SW480 (cell line): Measurements from ENCODE around the gene TRIM66.

Experiments used
- DNase-seq: peaks from one replicate; pipeline ENCODE4 v3.0.0-alpha.2; 2016; ENCODE audit warnings: low spot score

TRIM66 gene

DNA sequence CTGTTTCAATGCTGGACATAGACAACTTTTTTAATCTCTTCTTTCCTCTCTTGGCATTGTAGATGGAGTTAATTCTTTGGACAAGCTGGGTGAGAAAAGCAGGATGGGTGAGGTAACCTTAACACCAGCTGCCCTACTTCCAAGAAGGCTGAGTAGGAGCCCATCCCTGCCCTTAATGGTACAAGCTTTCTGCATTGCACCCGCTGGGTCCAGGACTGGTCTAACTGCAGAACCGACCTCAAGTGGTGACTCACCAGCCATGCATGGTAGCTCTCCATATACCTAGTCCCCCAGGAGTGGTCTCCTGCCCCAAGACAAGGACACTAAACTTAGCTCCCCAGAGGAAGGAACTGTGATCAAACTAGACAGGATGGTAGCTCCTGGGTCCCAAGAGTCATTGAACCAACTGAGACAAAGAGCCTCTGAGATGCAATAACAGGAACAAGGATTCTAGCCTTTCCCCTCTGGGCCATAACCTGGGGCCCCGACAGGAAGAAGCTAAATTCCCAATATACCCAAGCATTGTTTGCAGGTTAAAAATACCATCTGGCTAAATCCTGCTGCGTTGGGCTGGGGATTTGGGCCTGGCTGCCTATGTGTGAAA lies 32.3 kb upstream of the TRIM66 start:
- DNase-seq: no peak

GRCh38 chr11:8713760-8714454 lies 31.4 kb upstream of the TRIM66 start:
- no peak for DNase-seq

GRCh38 chr11:8712506-8712905 lies 30.0 kb upstream of the TRIM66 start:
- DNase-seq: no peak

GRCh38 chr11:8711895-8712442 lies 29.5 kb upstream of the TRIM66 start:
- no peak for DNase-seq

DNA sequence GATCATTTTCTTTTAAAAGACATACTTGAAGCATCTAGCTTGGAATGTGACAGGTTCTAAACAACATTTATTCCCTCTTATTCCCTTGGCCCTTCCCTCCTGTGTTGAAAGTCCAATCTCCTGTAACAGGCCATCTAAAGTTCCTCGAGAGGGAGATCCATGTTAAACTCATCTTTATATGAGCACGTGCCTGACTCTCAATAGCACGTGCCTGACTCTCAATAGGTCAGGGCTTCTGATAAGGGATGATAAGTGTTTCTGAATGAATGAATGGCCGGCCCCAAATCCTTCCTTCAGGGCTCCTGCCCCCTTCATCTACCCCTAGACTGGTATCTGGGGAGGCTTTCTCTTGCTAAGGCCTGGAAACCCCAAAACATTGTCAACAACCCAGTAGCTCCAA lies 27.3 kb upstream of the TRIM66 start:
- no peak for DNase-seq

- DNase-seq: no peak
Observed at GRCh38 chr11:8709002-8709672, 26.7 kb upstream of the TRIM66 start.

GRCh38 chr11:8707541-8708191 lies 25.2 kb upstream of the TRIM66 start:
- DNase-seq: no peak

GRCh38 chr11:8706673-8707432 lies 24.4 kb upstream of the TRIM66 start:
- no peak for DNase-seq

GRCh38 chr11:8705146-8705545 lies 22.7 kb upstream of the TRIM66 start:
- no peak for DNase-seq

GRCh38 chr11:8704136-8704535 lies 21.7 kb upstream of the TRIM66 start:
- no peak for DNase-seq

DNA sequence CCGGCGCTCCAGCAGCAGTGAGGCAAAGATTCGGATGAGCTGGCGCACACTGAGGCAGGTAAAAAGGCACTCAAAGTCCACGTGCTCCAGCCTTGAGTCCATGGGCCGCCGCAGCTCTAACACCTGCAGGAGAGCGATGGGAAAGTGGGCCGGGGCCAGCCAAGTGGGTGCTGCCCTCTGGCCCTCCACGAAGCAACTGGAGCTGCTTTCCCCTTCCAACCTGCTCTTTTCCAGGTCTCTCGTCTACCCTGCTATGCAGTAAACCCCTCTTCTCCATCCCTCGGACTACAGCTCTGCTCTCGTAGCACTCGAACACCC lies 20.1 kb upstream of the TRIM66 start:
- no peak for DNase-seq

DNA sequence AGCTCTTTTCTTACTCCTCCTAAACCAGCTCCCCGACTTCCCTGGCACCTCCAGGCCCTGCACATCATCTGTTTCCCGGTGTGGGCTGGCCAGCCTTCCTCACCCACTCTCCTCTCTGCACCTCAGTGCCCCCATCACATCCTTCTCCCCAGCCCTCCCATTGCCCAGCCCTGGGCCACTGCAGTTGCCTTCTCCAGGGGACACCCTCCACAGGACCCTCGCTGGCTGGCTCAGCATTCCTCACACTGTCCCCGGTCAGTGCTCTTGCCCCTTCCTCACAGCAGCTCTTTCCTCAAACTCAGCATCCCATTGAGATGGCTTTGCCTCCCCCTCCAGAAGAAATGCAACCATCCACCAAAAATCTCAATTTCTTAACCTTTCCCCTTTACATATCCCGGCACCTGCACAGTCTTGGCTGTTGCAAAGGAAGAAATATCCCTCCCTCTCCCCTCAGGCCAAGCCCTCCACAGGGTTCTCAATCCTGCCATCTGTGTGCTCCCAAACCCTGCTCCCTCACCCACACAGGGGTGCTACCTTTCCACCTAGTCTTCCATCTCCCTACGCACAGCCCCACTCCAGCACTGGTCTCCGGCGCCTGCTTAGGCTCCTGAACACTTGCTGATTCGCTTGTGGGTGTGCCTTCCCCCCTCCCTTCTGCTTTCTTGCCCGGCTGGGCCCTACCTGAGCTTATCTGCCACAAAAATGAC lies 19.6 kb upstream of the TRIM66 start:
- no peak for DNase-seq

- DNase-seq: peak; percentile 85
Observed at GRCh38 chr11:8699903-8700302, 17.4 kb upstream of the TRIM66 start.

GRCh38 chr11:8698917-8699441 lies 16.5 kb upstream of the TRIM66 start:
- DNase-seq: no peak

DNA sequence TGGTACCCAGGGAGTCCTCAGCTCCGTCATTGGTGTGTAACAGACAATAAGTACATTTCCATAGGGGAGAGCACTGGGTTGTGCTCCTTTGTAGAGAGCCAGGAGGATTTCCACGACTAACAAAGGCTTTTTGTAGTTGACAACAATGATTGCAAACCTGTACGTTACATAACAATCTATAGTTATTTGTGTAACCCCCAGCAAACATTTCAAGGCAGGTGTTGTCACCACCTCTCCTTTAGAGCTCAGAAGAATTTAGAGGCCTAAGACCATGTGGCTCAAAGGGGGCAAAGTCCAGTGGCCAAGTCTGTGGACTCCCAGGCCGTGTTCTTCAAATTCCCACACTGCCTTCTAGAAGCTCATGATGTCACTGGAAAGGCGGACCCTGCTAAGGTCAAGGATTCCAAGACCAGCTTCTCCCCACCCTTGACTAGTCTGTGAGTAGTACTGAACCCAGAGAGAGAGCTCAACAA lies 15.9 kb upstream of the TRIM66 start:
- no peak for DNase-seq

DNA sequence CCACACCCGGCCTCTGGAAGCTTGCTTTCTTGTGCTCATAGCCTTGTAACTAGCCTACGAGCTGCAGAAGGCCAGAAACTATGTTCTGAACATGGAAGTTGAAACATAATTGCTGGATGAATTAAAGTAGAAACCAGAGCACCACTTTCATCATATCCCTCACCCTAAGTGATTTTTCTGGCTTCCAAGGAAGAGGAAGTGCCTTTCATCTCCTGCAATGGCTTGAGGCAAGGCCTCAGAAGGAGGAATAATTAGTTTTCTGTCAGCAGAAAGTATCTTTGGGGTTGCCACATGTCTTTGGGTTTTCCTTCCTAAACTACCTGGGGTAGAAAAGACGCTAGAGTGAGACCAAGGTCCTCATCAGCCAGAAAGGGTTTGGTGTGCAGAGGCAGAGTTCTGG lies 14.6 kb upstream of the TRIM66 start:
- no peak for DNase-seq

- no peak for DNase-seq
Observed at GRCh38 chr11:8694137-8694536, 11.7 kb upstream of the TRIM66 start.

DNA sequence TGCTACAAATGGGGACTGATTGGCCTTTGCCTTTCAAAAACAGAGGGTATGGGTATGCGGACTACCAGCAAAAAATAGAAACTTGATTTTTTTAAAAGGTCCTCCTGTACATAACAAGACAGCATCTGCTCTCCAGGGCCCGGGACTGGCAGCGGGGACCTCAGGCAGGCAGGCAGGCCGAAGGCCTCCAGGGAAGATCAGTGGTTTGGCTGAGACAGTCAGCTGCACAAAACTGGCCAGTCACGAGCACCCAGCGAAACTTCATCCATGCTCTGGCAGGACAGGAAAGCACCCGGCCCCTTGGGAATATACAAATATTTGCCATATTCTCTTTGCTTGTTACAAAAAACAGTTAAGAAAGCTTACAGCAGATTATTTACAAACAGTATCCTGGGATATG lies 11.1 kb upstream of the TRIM66 start:
- DNase-seq: no peak

DNA sequence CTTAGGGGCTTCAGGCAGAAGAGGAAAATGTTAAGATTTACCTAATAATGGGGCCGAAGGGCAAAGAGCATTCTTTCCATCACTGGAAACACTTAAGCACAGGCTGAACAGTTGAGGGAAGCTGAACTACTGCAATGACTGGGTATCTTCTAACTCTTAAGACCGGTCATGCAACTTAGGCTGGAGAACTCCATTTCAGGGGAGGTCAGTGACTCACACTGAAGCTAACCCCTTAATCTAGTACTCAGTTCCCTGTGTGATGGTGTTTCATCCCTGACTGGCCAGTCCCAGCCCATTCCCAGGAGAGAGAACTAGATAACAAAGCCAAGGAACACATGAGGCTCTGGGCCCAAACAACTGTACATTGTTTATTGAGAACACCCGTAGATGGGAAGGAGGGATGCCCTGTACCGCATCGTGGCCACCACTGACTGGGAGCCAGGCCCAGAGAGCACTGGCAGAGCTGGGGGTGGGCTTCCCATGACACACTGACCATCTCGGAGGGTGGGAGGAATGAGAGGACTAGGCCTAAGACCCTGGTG lies 10.6 kb upstream of the TRIM66 start:
- DNase-seq: no peak

DNA sequence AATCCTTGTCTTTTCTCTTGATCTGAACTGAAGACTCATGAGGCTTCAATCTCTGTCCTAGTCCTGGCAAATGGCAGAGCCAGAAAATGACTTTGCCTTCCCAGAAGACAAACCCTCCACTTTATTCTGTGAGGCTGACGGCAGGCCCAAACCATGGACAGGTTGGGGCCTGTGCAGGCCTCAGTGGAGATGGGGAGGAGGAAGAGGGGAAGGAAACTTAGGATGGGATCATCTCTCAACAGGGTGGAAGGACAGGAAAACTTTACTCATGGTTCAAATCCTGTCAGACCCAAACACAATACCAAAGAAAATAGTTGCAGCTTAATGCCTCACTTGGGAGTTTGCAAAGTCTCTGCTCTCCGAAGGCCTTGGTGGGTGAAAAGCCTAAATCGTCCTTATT lies 10.0 kb upstream of the TRIM66 start:
- no peak for DNase-seq

DNA sequence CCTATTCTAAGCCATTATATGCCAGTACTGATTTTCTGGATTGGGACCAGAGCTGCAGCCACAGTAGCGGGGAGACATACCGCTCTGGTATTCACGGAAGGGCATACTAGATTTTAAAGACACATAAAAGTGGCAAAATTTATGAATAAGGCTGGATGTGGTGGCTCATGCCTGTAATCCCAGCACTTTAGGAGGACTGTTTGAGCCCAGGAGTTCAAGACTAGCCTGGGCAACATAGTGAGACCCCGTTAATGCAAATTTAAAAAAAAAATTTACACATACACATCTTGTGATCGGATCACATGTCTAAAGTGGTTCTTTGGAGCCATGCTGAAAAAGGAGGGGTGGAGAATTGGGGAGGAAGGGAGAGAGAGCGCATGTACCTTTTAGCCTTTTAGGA lies 9.1 kb upstream of the TRIM66 start:
- no peak for DNase-seq
